COR-L47 (cell line): ENCODE measurements around the gene DPYSL5.

Experiments
- DNase-seq: peaks from one replicate; lab custom pipeline; 2025; lab: John Stamatoyannopoulos, UW

DPYSL5 gene

DNA sequence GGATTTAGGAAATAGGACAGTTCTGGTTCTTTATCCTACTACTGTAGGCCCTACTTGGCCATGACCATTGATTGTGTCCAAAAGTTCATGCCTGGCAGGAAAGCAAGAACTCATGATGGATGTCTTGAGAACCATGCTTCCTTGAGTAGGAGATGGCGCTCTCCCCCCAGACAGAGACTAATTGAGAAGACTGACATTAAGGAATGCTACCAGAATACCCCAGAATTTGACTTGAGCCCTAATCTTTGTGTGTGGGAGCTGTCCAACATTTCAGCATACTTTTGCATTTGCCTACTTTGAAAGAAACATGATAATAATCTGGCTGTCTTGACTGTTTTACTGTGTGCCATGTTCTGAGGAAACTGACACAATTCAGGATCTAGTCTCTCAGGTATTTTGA is 145.8 kb downstream of the DPYSL5 start:
- no peak for DNase-seq

DNA sequence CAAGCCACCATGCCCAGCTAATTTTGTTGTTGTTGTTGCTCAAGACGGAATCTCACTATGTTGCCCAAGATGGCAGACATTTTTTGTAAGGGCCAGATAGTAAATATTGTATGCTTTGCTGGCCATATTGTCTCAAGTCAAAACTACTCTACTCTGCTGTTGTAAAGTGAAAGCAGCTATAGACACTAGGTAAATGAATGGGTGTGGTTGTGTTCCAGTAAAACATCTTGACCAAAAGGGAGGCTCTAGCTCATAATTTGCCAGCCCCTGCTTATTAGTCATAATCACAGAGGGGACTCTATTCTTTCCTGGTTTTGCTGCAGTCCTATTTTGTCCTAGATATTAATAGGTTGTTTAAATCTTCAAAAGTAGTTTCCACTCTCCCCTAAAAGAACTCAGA is 147.1 kb downstream of the DPYSL5 start:
- DNase-seq, result no peak

DNA sequence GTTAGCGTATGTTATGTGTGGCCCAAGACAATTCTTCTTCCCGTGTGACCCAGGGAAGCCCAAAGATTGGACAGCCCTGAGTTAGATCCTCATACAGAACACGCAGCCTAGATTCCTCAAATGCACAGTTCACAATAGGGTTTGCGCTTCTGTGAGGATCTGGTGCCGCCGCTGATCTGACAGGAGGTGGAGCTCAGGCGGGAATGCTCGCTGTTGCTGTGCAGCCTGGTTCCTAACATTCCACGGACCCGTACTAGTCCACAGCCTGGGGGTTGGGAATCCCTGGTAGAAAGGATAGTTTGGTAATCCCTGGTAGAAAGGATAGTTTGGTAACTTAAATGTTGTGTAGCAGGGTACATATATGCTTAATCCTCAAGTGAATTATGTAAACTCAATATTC is 149.5 kb downstream of the DPYSL5 start:
- no peak for DNase-seq

DNA sequence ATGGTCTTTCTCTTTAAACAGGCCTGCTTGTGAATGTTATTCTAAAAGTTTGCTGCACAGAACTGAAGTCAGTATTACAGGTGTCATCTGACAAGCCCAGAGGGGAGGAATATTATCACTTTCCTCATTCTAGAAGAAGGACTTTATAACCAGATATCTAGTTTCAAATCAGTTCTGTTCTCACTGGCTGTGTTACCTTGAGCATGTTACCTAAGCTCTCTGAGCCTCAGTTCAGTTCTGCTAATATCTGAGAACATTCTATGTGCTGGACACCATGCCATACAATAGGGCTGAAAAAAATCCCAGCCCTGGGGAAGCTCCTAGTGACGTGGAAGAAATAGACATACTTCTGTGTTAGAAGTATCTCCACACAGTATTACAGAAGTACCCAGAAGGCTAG is 150.4 kb downstream of the DPYSL5 start:
- DNase-seq, result no peak
